HepG2 (cell line): ENCODE data around the gene TLR9. TPM values are rescaled to one million over a fixed set of nuclear protein-coding genes. Genes with fewer than 3 reads are reported as not detected.
A peak's percentile ranks its signal among the peaks of the same experiment; 100 is the strongest.

Experiments
- ATAC-seq: fragments of 200-7000 bp; cut with Tn5 transposase; 3 replicates; pipeline ENCODE4 v1.9.1; 2020; ENCODE audit warnings: mild to moderate bottlenecking, moderate library complexity
- Bru-seq: library from RNA; stranded (reverse); fragments of 400-500 nt; gene quantifications from one replicate; lab custom pipeline; 2021; lab: Mats Ljungman, UMichigan
- BruChase-seq, 2 experiments: library from RNA; stranded (reverse); fragments of 400-500 nt; gene quantifications; one replicate each; lab custom pipeline; 2021; lab: Mats Ljungman, UMichigan
- BruUV-seq: library from RNA; stranded (reverse); fragments of 400-500 nt; replicated peaks from 2 replicates; lab custom pipeline; 2021; lab: Mats Ljungman, UMichigan
- CTCF ChIA-PET: fragments of 300-600 bp; formaldehyde crosslinking; extraction: SDS; loops from one replicate; lab custom pipeline; 2021; ENCODE audit warnings: low total read pairs, inconsistent platforms, low intra/inter-chr PET ratio; lab: Yijun Ruan, JAX
- POLR2A ChIA-PET: fragments of 350-600 bp; sonication (Branson Sonifier 250); formaldehyde crosslinking; loops from one replicate; lab custom pipeline; 2020; ENCODE audit warnings: antibody characterized with exemption, inconsistent platforms; lab: Yijun Ruan, JAX
- DNase-seq: peaks from one replicate; pipeline ENCODE4 v3.0.0-alpha.2; 2015; ENCODE audit warnings: low spot score
- FAIRE-seq: peaks from 3 replicates; lab custom pipeline; 2011; peaks lifted over from hg19 to GRCh38; lab: Jason Lieb, UNC
- H2AFZ ChIP-seq: one replicate; pipeline ENCODE4 v1.6.1; 2011; ENCODE audit warnings: low read length, inconsistent platforms
- H3K27ac ChIP-seq: fragments of 300-600 bp; 3 replicates; pipeline ENCODE4 v1.8.0; 2011; ENCODE audit warnings: mixed run types, mild to moderate bottlenecking, mixed read lengths, low read length, inconsistent platforms; ENCODE audit not compliant: insufficient read depth; ENCODE audit errors: extremely low read length
- H3K27me3 ChIP-seq, 2 experiments: fragments of 200-600 bp in 1 of 2; 2 replicates in 1 of 2; 3 replicates in 1 of 2; pipeline versions ENCODE4 v1.6.0 to v1.8.0; 2011; ENCODE audit warnings: low read length in 2 of 2, mild to moderate bottlenecking in 2 of 2, moderate library complexity in 2 of 2, inconsistent platforms in 1 of 2; ENCODE audit not compliant: insufficient read depth in 2 of 2, control insufficient read depth in 1 of 2
- H3K36me3 ChIP-seq, 2 experiments: fragments of 200-600 bp in 1 of 2; replicated peaks in 1 of 2; 2 replicates in 1 of 2; 3 replicates in 1 of 2; pipeline versions ENCODE4 v1.5.1 to v1.8.0; 2011; ENCODE audit warnings: low read length in 2 of 2, inconsistent platforms in 1 of 2; ENCODE audit not compliant: insufficient read depth in 2 of 2, control insufficient read depth in 1 of 2
- H3K4me1 ChIP-seq: 2 replicates; pipeline ENCODE4 v1.5.1; 2012; ENCODE audit warnings: low read length, inconsistent platforms; ENCODE audit not compliant: insufficient read depth
- H3K4me2 ChIP-seq: 2 replicates; pipeline ENCODE4 v1.6.0; 2011; ENCODE audit warnings: low read depth, low read length, inconsistent platforms
- H3K4me3 ChIP-seq, 3 experiments: fragments of 200-600 bp in 1 of 3; sonication (generic), shearing (Covaris generic) in 1 of 3; replicated peaks in 1 of 3; 2 replicates each; pipeline ENCODE4 v1.5.1; 2011 to 2016; ENCODE audit warnings: low read length in 3 of 3, inconsistent platforms in 2 of 3, low read depth in 2 of 3, mild to moderate bottlenecking in 2 of 3, control low read depth in 1 of 3, mixed read lengths in 1 of 3; ENCODE audit not compliant: insufficient read depth in 1 of 3
- H3K79me2 ChIP-seq: one replicate; pipeline ENCODE4 v1.6.1; 2011; ENCODE audit warnings: low read length, inconsistent platforms; ENCODE audit not compliant: insufficient read depth
- H3K9ac ChIP-seq: 2 replicates; pipeline ENCODE4 v1.6.0; 2011; ENCODE audit warnings: mild to moderate bottlenecking, low read depth, low read length, inconsistent platforms; ENCODE audit not compliant: insufficient read depth
- H3K9me3 ChIP-seq: 2 replicates; pipeline ENCODE4 v1.5.1; 2012; ENCODE audit warnings: mild to moderate bottlenecking, low read length
- H4K20me1 ChIP-seq: 2 replicates; pipeline ENCODE4 v1.6.0; 2011; ENCODE audit warnings: inconsistent platforms, mild to moderate bottlenecking, low read length, moderate library complexity; ENCODE audit not compliant: insufficient read depth
- GMEB1 ChIP-seq: sonication (generic); formaldehyde crosslinking; IDR thresholded peaks from 2 replicates; pipeline ENCODE4 v1.5.1; 2020; ENCODE audit warnings: missing genetic modification reagents, mild to moderate bottlenecking, borderline replicate concordance
- GTF2F1 ChIP-seq: fragments of 150-350 bp; IDR thresholded peaks from 2 replicates; pipeline ENCODE4 v1.6.1; 2014; ENCODE audit warnings: low read length
- KLF12 ChIP-seq: sonication (generic); formaldehyde crosslinking; IDR thresholded peaks from 2 replicates; pipeline ENCODE4 v1.4.0; 2020; ENCODE audit warnings: missing genetic modification reagents, borderline replicate concordance
- KLF13 ChIP-seq: sonication (generic); formaldehyde crosslinking; IDR thresholded peaks from 2 replicates; pipeline ENCODE4 v1.4.0; 2020; ENCODE audit warnings: mild to moderate bottlenecking, missing genetic modification reagents
- MATR3 ChIP-seq: sonication (generic); formaldehyde crosslinking; IDR thresholded peaks from 2 replicates; pipeline ENCODE4 v1.4.0; 2020; ENCODE audit warnings: missing genetic modification reagents
- NR0B2 ChIP-seq: sonication (generic); formaldehyde crosslinking; IDR thresholded peaks from 2 replicates; pipeline ENCODE4 v1.4.0; 2020; ENCODE audit warnings: mild to moderate bottlenecking, missing genetic modification reagents
- POLR2AphosphoS2 ChIP-seq: IDR thresholded peaks from 2 replicates; pipeline ENCODE4 v1.6.1; 2011; ENCODE audit warnings: low read depth, low read length, improper control_type of control experiment
- SRSF9 ChIP-seq: fragments of 200-400 bp; formaldehyde crosslinking; IDR thresholded peaks from 2 replicates; pipeline ENCODE4 v1.6.1; 2018; ENCODE audit warnings: borderline replicate concordance, mild to moderate bottlenecking, low read depth, low read length; ENCODE audit not compliant: insufficient read depth, poor library complexity, severe bottlenecking
- ZFP37 ChIP-seq: sonication (generic); formaldehyde crosslinking; IDR thresholded peaks from 2 replicates; pipeline ENCODE4 v1.4.0; 2020; ENCODE audit warnings: missing genetic modification reagents, borderline replicate concordance
- ZNF362 ChIP-seq: sonication (generic); formaldehyde crosslinking; IDR thresholded peaks from 2 replicates; pipeline ENCODE4 v1.4.0; 2020; ENCODE audit warnings: missing genetic modification reagents, mild to moderate bottlenecking, borderline replicate concordance
- ZNF383 ChIP-seq: sonication (generic); formaldehyde crosslinking; IDR thresholded peaks from 2 replicates; pipeline ENCODE4 v1.4.0; 2020; ENCODE audit warnings: missing genetic modification reagents, mild to moderate bottlenecking, borderline replicate concordance
- ZNF775 ChIP-seq: sonication (generic); formaldehyde crosslinking; IDR thresholded peaks from 2 replicates; pipeline ENCODE4 v1.4.0; 2020; ENCODE audit warnings: missing genetic modification reagents, mild to moderate bottlenecking, moderate library complexity, borderline replicate concordance
- WGBS: methylation state at CpG from one replicate; pipeline ENCODE4 v1.1.6; 2017; ENCODE audit warnings: low lambda C conversion rate; 5-methylcytosine and 5-hydroxymethylcytosine counted together
- in situ Hi-C: cut with HindIII; loops from 2 replicates; pipeline ENCODE4 v1.10.0; 2017; ENCODE audit warnings: low pct_unique_long_range_greater_than_20kb; ENCODE audit not compliant: extremely low pct_ligation_motif_present
- intact Hi-C: fragments of 100-400 bp; cut with micrococcal nuclease; formaldehyde crosslinking; loops from one replicate; pipeline ENCODE4 v1.10.0; 2022; ENCODE audit not compliant: unreplicated experiment
- long read RNA-seq, 2 experiments: library from RNA in 1 of 2; library from polyadenylated mRNA in 1 of 2; stranded (forward) in 1 of 2; unstranded in 1 of 2; transcript quantifications; one replicate each; pipeline ENCODE4 v2.0.0, GENCODE V29; 2019 to 2022
- polyA minus RNA-seq, 3 experiments: library from RNA; depleted of rRNA, polyadenylated mRNA; stranded (reverse); fragments of >200 nt; gene quantifications; 2 replicates each; pipeline ENCODE4 v1.2.3, GENCODE V29; 2011; ENCODE audit warnings: low replicate concordance in 1 of 3
- polyA plus RNA-seq, 8 experiments: library from polyadenylated mRNA; depleted of rRNA in 3 of 8; stranded (reverse) in 7 of 8; unstranded in 1 of 8; fragments of >200 nt; fragmentation: Illumina TruSeq in 4 of 8; extraction: Trizol in 4 of 8; gene quantifications; 2 replicates each; pipeline versions ENCODE4 v1.2.1 to v1.2.3, GENCODE V29; 2011 to 2016; ENCODE audit warnings: low read depth in 4 of 8, missing spikeins in 1 of 8, mixed read lengths in 1 of 8; ENCODE audit not compliant: insufficient read depth in 1 of 8
- total RNA-seq, 5 experiments: library from RNA; depleted of rRNA; stranded (reverse); fragments of >200 nt; fragmentation: Illumina TruSeq; extraction: Trizol; gene quantifications; 2 replicates each; pipeline ENCODE4 v1.2.3, GENCODE V29; 2016; ENCODE audit warnings: low read depth in 1 of 5

TLR9 gene
- total RNA-seq (2016; rRNA removed; fragmentation: Illumina TruSeq; extraction: Trizol) (not detected in 2 replicates), polyA plus RNA-seq (2011; rRNA removed) (0.08 TPM in 1 of 2 replicates, not detected in the other), polyA minus RNA-seq (2011; rRNA and poly(A)+ RNA removed; ENCODE audit: low replicate concordance) (0.14 TPM in 1 of 2 replicates, not detected in the other), Bru-seq, nascent RNA (percentile 27 among the genes with signal in this experiment), BruChase-seq, experiment 1, labeled RNA remaining after a 6-hour chase (not detected), BruChase-seq, experiment 2, labeled RNA remaining after a 2-hour chase (not detected)
- not detected in 2 replicates for total RNA-seq (2016; cell fraction: cytosol; rRNA removed; fragmentation: Illumina TruSeq; extraction: Trizol; ENCODE audit: low read depth)
- not detected in 2 replicates for total RNA-seq (2016; cell fraction: insoluble cytoplasmic fraction; rRNA removed; fragmentation: Illumina TruSeq; extraction: Trizol)
- total RNA-seq (2016; cell fraction: membrane; rRNA removed; fragmentation: Illumina TruSeq; extraction: Trizol): not detected in 2 replicates
- total RNA-seq (2016; cell fraction: nucleus; rRNA removed; fragmentation: Illumina TruSeq; extraction: Trizol): not detected in 2 replicates
- polyA plus RNA-seq (2011; cell fraction: cytosol; rRNA removed): 0.01 TPM in 2 replicates
- 0.88 and 0.95 TPM in 2 replicates for polyA plus RNA-seq (2011; cell fraction: nucleus; rRNA removed)
- polyA plus RNA-seq (2012): 0.31 TPM in 1 of 2 replicates, not detected in the other
- not detected in 2 replicates for polyA plus RNA-seq (2016; cell fraction: cytosol; fragmentation: Illumina TruSeq; extraction: Trizol; ENCODE audit: low read depth)
- not detected in 2 replicates for polyA plus RNA-seq (2016; cell fraction: insoluble cytoplasmic fraction; fragmentation: Illumina TruSeq; extraction: Trizol; ENCODE audit: low read depth)
- not detected in 2 replicates for polyA plus RNA-seq (2016; cell fraction: membrane; fragmentation: Illumina TruSeq; extraction: Trizol; ENCODE audit: low read depth)
- not detected in 2 replicates for polyA plus RNA-seq (2016; cell fraction: nucleus; fragmentation: Illumina TruSeq; extraction: Trizol; ENCODE audit: insufficient read depth, low read depth)
- not detected in 2 replicates for polyA minus RNA-seq (2011; cell fraction: cytosol; rRNA and poly(A)+ RNA removed)
- polyA minus RNA-seq (2011; cell fraction: nucleus; rRNA and poly(A)+ RNA removed): 0.25 and 0.26 TPM in 2 replicates
- long read RNA-seq, experiment 1: 0 reads
- long read RNA-seq, experiment 2: 0 reads

GRCh38 chr3:52225452-52226228 is at the start of gene TLR9:
TLR9 (minus strand) TSS chr3:52225645; CDS start chr3:52225529, 116 bp downstream.
- Histone ChIP-seq H3K4me3 (no peak within 1 kb of the TSS; a peak in 1 of 6 replicates), H3K9me3 (no peaks in the 10 kb centered on the region), H3K36me3 (peaks cover 11 to 22% of the 10 kb centered on the region in 2 experiments), H2AFZ (no peak within 1 kb of the TSS), H3K9ac (no peak within 1 kb of the TSS), H4K20me1 (no peaks in the 10 kb centered on the region), H3K79me2 (no peaks in the 10 kb centered on the region), H3K4me1 (peaks cover 18% of the 10 kb centered on the region), H3K27ac (no peak within 1 kb of the TSS), H3K27me3 (peaks cover 1 to 12% of the 10 kb centered on the region in 2 experiments; a peak in 4 of 5 replicates), H3K4me2 (peak within 1 kb of the TSS; percentile 4; the same call in 1 of the 2 replicates)
- peak; percentile 41 for ATAC-seq
- no peak for FAIRE-seq
- 44% methylated on average over 6 of the region's 9 CpGs for WGBS
- DNase-seq: no peak
- in situ Hi-C loops: no loop called here
- ChIA-PET CTCF (no interaction called here), POLR2A (interaction anchor here (1.0 to 2.4 kb wide), 3 partner anchors 9 to 15 kb away, joined by 4 to 22 read pairs (median 5); partner anchors contain the start of gene TWF2)
- intact Hi-C loops: no loop called here
- no TSS peak for BruUV-seq
- no peak for TF ChIP-seq NR0B2 (CRISPR knock-in tag)
- TF ChIP-seq MATR3 (CRISPR knock-in tag): no peak
- TF ChIP-seq SRSF9: no peak
- TF ChIP-seq KLF12: no peak
- TF ChIP-seq ZNF383 (CRISPR knock-in tag): no peak
- no peak for TF ChIP-seq POLR2AphosphoS2
- no peak for TF ChIP-seq ZFP37 (CRISPR knock-in tag)
- no peak for TF ChIP-seq ZNF775
- no peak for TF ChIP-seq ZNF362 (CRISPR knock-in tag)
- no peak for TF ChIP-seq GTF2F1
- TF ChIP-seq GMEB1: no peak
- TF ChIP-seq KLF13 (CRISPR knock-in tag): no peak
